ENCODE results near the gene PSMB2. TPM values are rescaled to one million over a fixed set of nuclear protein-coding genes. Genes with fewer than 3 reads are reported as not detected.

The PSMB2 gene
- total RNA-seq, 1 donor from 2014 or later: 98.6 TPM

DNA sequence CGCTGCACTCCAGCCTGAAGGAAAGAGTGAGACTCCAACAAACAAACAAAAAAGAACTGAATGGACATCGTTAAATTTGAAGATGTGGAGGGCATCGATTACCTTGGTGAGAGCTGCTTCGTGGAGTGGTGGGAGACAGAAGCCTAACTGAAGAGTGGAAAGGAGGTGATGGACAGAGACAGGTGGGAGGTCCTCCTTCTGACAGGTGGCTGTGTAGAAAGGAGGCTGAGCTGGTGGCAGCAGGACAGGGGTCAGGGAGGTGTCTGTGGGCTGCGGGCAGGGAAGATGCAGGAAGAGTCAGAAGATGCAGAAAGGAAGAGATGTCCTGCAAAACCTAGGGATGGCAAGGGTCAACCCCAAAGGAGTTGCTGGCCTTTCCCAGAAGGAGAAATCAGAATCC, 46.8 kb upstream of the PSMB2 start:
- Mint-ChIP-seq H3K4me3 (ENCODE audit: unreplicated experiment) (no peak overlapping the region), H3K36me3 (ENCODE audit: low read depth, unreplicated experiment) (no peaks in the 10 kb centered on the region), H3K27me3 (ENCODE audit: low read depth, unreplicated experiment) (peaks cover 62% of the 10 kb centered on the region), H3K9me3 (ENCODE audit: unreplicated experiment) (no peaks in the 10 kb centered on the region), H3K4me1 (ENCODE audit: low read depth, unreplicated experiment) (no peaks in the 10 kb centered on the region), H3K27ac (ENCODE audit: unreplicated experiment) (no peak overlapping the region)
- Histone ChIP-seq H3K27ac (ENCODE audit: low read depth, low read length) (no peak overlapping the region), H3K9ac (ENCODE audit: low read length) (no peak overlapping the region), H3K27me3 (ENCODE audit: insufficient read depth, low read length) (peaks cover 32% of the 10 kb centered on the region), H3K9me3 (ENCODE audit: insufficient read depth, low read depth, low read length) (no peaks in the 10 kb centered on the region), H3K79me2 (ENCODE audit: insufficient read depth, low read length) (no peaks in the 10 kb centered on the region), H3K4me1 (ENCODE audit: insufficient read depth, low read length) (no peaks in the 10 kb centered on the region), H3K36me3 (ENCODE audit: insufficient read depth, low read length) (no peaks in the 10 kb centered on the region), H3K4me2 (ENCODE audit: low read length) (no peak overlapping the region), H2AFZ (ENCODE audit: low read depth, low read length) (no peak overlapping the region), H4K20me1 (ENCODE audit: insufficient read depth, low read length) (no peaks in the 10 kb centered on the region), H3K4me3 (ENCODE audit: insufficient read depth, low read depth, low read length) (no peak overlapping the region)
- DNase-seq (ENCODE audit: low read depth) (no peak), FAIRE-seq (no peak)
- TF ChIP-seq, protein P1, sequence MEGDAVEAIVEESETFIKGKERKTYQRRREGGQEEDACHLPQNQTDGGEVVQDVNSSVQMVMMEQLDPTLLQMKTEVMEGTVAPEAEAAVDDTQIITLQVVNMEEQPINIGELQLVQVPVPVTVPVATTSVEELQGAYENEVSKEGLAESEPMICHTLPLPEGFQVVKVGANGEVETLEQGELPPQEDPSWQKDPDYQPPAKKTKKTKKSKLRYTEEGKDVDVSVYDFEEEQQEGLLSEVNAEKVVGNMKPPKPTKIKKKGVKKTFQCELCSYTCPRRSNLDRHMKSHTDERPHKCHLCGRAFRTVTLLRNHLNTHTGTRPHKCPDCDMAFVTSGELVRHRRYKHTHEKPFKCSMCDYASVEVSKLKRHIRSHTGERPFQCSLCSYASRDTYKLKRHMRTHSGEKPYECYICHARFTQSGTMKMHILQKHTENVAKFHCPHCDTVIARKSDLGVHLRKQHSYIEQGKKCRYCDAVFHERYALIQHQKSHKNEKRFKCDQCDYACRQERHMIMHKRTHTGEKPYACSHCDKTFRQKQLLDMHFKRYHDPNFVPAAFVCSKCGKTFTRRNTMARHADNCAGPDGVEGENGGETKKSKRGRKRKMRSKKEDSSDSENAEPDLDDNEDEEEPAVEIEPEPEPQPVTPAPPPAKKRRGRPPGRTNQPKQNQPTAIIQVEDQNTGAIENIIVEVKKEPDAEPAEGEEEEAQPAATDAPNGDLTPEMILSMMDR (IDR thresholded peaks at IDR 0.05; ENCODE audit: insufficient read depth, low read depth, low read length): no peak
- no peak for TF ChIP-seq EZH2 (IDR thresholded peaks at IDR 0.05; ENCODE audit: insufficient read depth, low read length)

DNA sequence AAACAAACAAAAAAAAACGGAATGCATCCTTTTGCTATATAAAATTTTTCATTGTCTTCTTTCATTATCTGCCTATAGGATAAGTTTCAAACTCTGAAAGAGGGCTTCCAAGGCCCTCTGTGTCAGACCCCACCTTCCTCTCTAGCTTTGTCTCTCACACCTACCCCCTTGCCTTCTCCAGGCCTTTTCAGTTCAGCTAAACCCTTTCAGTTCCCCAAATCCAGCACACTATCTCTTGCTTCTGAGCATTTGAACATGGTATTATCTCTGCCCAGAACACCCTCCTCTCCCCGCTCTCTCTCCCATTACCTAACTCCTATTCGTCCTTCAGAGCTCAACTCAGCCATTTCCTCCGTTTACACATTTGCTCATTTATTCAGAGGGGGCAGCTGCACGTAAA, 41.7 kb upstream of the PSMB2 start:
- no peaks in the 10 kb centered on the region for H3K36me3 Mint-ChIP-seq (ENCODE audit: low read depth, unreplicated experiment)
- H3K4me3 Mint-ChIP-seq (ENCODE audit: unreplicated experiment): no peak overlapping the region
- DNase-seq (ENCODE audit: low read depth): no peak
- H3K27ac Mint-ChIP-seq (ENCODE audit: unreplicated experiment): no peak overlapping the region
- H3K9me3 ChIP-seq (ENCODE audit: insufficient read depth, low read depth, low read length): no peaks in the 10 kb centered on the region
- FAIRE-seq: no peak
- H3K27me3 Mint-ChIP-seq (ENCODE audit: low read depth, unreplicated experiment): peaks cover 59% of the 10 kb centered on the region
- H3K4me3 ChIP-seq (ENCODE audit: insufficient read depth, low read depth, low read length): no peak overlapping the region
- no peaks in the 10 kb centered on the region for H3K4me1 ChIP-seq (ENCODE audit: insufficient read depth, low read length)
- no peak overlapping the region for H3K4me2 ChIP-seq (ENCODE audit: low read length)
- no peaks in the 10 kb centered on the region for H4K20me1 ChIP-seq (ENCODE audit: insufficient read depth, low read length)
- no peak overlapping the region for H3K27ac ChIP-seq (ENCODE audit: low read depth, low read length)
- H3K79me2 ChIP-seq (ENCODE audit: insufficient read depth, low read length): no peaks in the 10 kb centered on the region
- no peak overlapping the region for H2AFZ ChIP-seq (ENCODE audit: low read depth, low read length)
- peaks cover 3% of the 10 kb centered on the region for H3K9me3 Mint-ChIP-seq (ENCODE audit: unreplicated experiment)
- TF ChIP-seq, protein P1 (IDR thresholded peaks at IDR 0.05; ENCODE audit: insufficient read depth, low read depth, low read length): no peak
- no peak for TF ChIP-seq EZH2 (IDR thresholded peaks at IDR 0.05; ENCODE audit: insufficient read depth, low read length)
- peaks cover 38% of the 10 kb centered on the region for H3K27me3 ChIP-seq (ENCODE audit: insufficient read depth, low read length)
- no peaks in the 10 kb centered on the region for H3K36me3 ChIP-seq (ENCODE audit: insufficient read depth, low read length)
- H3K4me1 Mint-ChIP-seq (ENCODE audit: low read depth, unreplicated experiment): no peaks in the 10 kb centered on the region
- no peak overlapping the region for H3K9ac ChIP-seq (ENCODE audit: low read length)

DNA sequence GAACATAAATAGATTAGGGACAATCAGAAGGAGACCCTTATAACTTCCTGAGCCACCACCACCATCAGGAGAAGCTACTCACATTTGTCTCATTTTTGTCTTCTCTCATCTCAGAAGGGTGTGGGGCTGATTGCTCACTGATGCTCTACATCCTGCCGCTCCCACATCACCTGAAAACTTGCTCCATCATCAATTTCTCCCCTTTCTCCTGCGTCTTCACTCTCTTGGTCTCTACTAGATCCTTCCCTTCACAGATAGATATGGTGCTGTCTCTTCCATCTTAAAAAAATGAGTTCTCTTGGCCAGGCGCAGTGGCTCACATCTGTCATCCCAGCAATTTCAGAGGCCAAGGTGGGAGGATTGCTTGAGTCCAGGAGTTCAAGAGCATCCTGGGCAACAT, 38.9 kb upstream of the PSMB2 start:
- no peaks in the 10 kb centered on the region for H3K36me3 Mint-ChIP-seq (ENCODE audit: low read depth, unreplicated experiment)
- no peak for FAIRE-seq
- H3K36me3 ChIP-seq (ENCODE audit: insufficient read depth, low read length): no peaks in the 10 kb centered on the region
- peaks cover 30% of the 10 kb centered on the region for H3K27me3 ChIP-seq (ENCODE audit: insufficient read depth, low read length)
- H2AFZ ChIP-seq (ENCODE audit: low read depth, low read length): no peak overlapping the region
- DNase-seq (ENCODE audit: low read depth): no peak
- H3K4me1 ChIP-seq (ENCODE audit: insufficient read depth, low read length): no peaks in the 10 kb centered on the region
- H3K79me2 ChIP-seq (ENCODE audit: insufficient read depth, low read length): no peaks in the 10 kb centered on the region
- peaks cover 4% of the 10 kb centered on the region for H3K4me1 Mint-ChIP-seq (ENCODE audit: low read depth, unreplicated experiment)
- no peak overlapping the region for H3K9ac ChIP-seq (ENCODE audit: low read length)
- no peaks in the 10 kb centered on the region for H4K20me1 ChIP-seq (ENCODE audit: insufficient read depth, low read length)
- H3K27ac ChIP-seq (ENCODE audit: low read depth, low read length): no peak overlapping the region
- peaks cover 6% of the 10 kb centered on the region for H3K9me3 Mint-ChIP-seq (ENCODE audit: unreplicated experiment)
- no peak overlapping the region for H3K4me3 Mint-ChIP-seq (ENCODE audit: unreplicated experiment)
- H3K4me3 ChIP-seq (ENCODE audit: insufficient read depth, low read depth, low read length): no peak overlapping the region
- peaks cover 52% of the 10 kb centered on the region for H3K27me3 Mint-ChIP-seq (ENCODE audit: low read depth, unreplicated experiment)
- H3K27ac Mint-ChIP-seq (ENCODE audit: unreplicated experiment): no peak overlapping the region
- no peaks in the 10 kb centered on the region for H3K9me3 ChIP-seq (ENCODE audit: insufficient read depth, low read depth, low read length)
- no peak for TF ChIP-seq EZH2 (IDR thresholded peaks at IDR 0.05; ENCODE audit: insufficient read depth, low read length)
- TF ChIP-seq, protein P1 (IDR thresholded peaks at IDR 0.05; ENCODE audit: insufficient read depth, low read depth, low read length): no peak
- no peak overlapping the region for H3K4me2 ChIP-seq (ENCODE audit: low read length)

All from astrocyte (in vitro differentiated cells and primary cell).